A549 (cell line): ENCODE measurements around the gene POLR2I. TPM values are rescaled to one million over a fixed set of nuclear protein-coding genes. Genes with fewer than 3 reads are reported as not detected.

Source experiments
- ATAC-seq, 2 experiments: fragments of 200-7000 bp in 1 of 2; fragments of >200 bp in 1 of 2; cut with Nextera tagmentation in 1 of 2; cut with Tn5 transposase in 1 of 2; 3 replicates each; pipeline versions ENCODE4 v1.8.0 to v1.9.1; 2018 to 2020; ENCODE audit warnings: mild to moderate bottlenecking in 1 of 2, moderate library complexity in 1 of 2
- CTCF ChIA-PET: fragments of 300-600 bp; sonication (Branson Sonifier 250); formaldehyde crosslinking; extraction: SDS; loops from one replicate; lab custom pipeline; 2021; ENCODE audit warnings: antibody characterized with exemption, inconsistent platforms; lab: Yijun Ruan, JAX
- POLR2A ChIA-PET: fragments of 350-600 bp; formaldehyde crosslinking; extraction: SDS; loops from one replicate; lab custom pipeline; 2021; ENCODE audit warnings: antibody characterized with exemption, inconsistent platforms; lab: Yijun Ruan, JAX
- DNase-seq, 2 experiments: peaks; one replicate each; pipeline versions ENCODE4 v3.0.0 to v3.0.0-alpha.2; 2011 to 2016; ENCODE audit warnings: low read depth in 1 of 2, low spot score in 1 of 2
- FAIRE-seq: peaks from 2 replicates; lab custom pipeline; 2011; peaks lifted over from hg19 to GRCh38; lab: Jason Lieb, UNC
- H3K27ac ChIP-seq, 2 experiments: fragments of >200 bp; sonication (Bioruptor Twin); formaldehyde crosslinking; 3 replicates each; pipeline ENCODE4 v1.5.1; 2016 to 2017
- H3K4me1 ChIP-seq: fragments of >200 bp; sonication (Bioruptor Twin); formaldehyde crosslinking; 3 replicates; pipeline ENCODE4 v1.6.1; 2016
- H3K4me2 ChIP-seq: fragments of >200 bp; sonication (Bioruptor Twin); formaldehyde crosslinking; 3 replicates; pipeline ENCODE4 v1.6.1; 2016
- H3K4me3 ChIP-seq: fragments of >200 bp; sonication (Bioruptor Twin); formaldehyde crosslinking; 3 replicates; pipeline ENCODE4 v1.5.1; 2016
- H3K9me3 ChIP-seq: fragments of >200 bp; sonication (Bioruptor Twin); formaldehyde crosslinking; 3 replicates; pipeline ENCODE4 v1.6.1; 2016
- ATOH8 ChIP-seq: fragments of 250-450 bp; sonication (Bioruptor Pico); IDR thresholded peaks from 2 replicates; pipeline ENCODE4 v1.5.0; 2020; ENCODE audit warnings: low read depth, mild to moderate bottlenecking, moderate library complexity
- CBX8 ChIP-seq: fragments of 200-600 bp; sonication (generic); IDR thresholded peaks from 2 replicates; pipeline ENCODE4 v1.6.1; 2016
- CHD2 ChIP-seq: fragments of 150-350 bp; IDR thresholded peaks from 2 replicates; pipeline ENCODE4 v1.6.1; 2014; ENCODE audit warnings: low read length; ENCODE audit not compliant: partially characterized antibody
- CHD4 ChIP-seq: fragments of 200-600 bp; sonication (generic); IDR thresholded peaks from 2 replicates; pipeline ENCODE4 v1.6.1; 2016; ENCODE audit warnings: antibody characterized with exemption, mild to moderate bottlenecking, borderline replicate concordance
- EHF ChIP-seq: fragments of 250-450 bp; sonication (Bioruptor Pico); IDR thresholded peaks from 2 replicates; pipeline ENCODE4 v1.5.0; 2020; ENCODE audit warnings: mild to moderate bottlenecking
- FOSB ChIP-seq: fragments of 250-450 bp; sonication (Bioruptor Pico); IDR thresholded peaks from 2 replicates; pipeline ENCODE4 v1.5.0; 2020; ENCODE audit warnings: mild to moderate bottlenecking, moderate library complexity
- FOSL2 ChIP-seq, 2 experiments: fragments of 450-650 bp in 1 of 2; fragments of >200 bp in 1 of 2; sonication (Bioruptor Twin) in 1 of 2; formaldehyde crosslinking; IDR thresholded peaks; 2 replicates each; pipeline versions ENCODE4 v1.5.0 to v1.6.1; 2016 to 2020; ENCODE audit warnings: mild to moderate bottlenecking in 1 of 2, moderate library complexity in 1 of 2
- HES2 ChIP-seq: fragments of >200 bp; sonication (Bioruptor Twin); formaldehyde crosslinking; IDR thresholded peaks from 2 replicates; pipeline ENCODE4 v1.6.1; 2016
- HEYL ChIP-seq: fragments of 250-450 bp; sonication (Bioruptor Pico); IDR thresholded peaks from 2 replicates; pipeline ENCODE4 v1.8.0; 2021; ENCODE audit warnings: mild to moderate bottlenecking, moderate library complexity
- HMGXB4 ChIP-seq: fragments of 250-450 bp; sonication (Bioruptor Pico); IDR thresholded peaks from 2 replicates; pipeline ENCODE4 v1.5.0; 2021; ENCODE audit warnings: mild to moderate bottlenecking, moderate library complexity, borderline replicate concordance
- HOXA7 ChIP-seq: fragments of 250-450 bp; sonication (Bioruptor Pico); IDR thresholded peaks from 2 replicates; pipeline ENCODE4 v1.5.0; 2020; ENCODE audit warnings: mild to moderate bottlenecking, moderate library complexity
- HOXB13 ChIP-seq: fragments of 250-450 bp; sonication (Bioruptor Pico); IDR thresholded peaks from 2 replicates; pipeline ENCODE4 v1.5.0; 2020; ENCODE audit warnings: low read depth, mild to moderate bottlenecking, moderate library complexity
- HOXB5 ChIP-seq: fragments of 250-450 bp; sonication (Bioruptor Pico); IDR thresholded peaks from 2 replicates; pipeline ENCODE4 v1.5.0; 2020; ENCODE audit warnings: mild to moderate bottlenecking, moderate library complexity
- MYC ChIP-seq: IDR thresholded peaks from 2 replicates; pipeline ENCODE4 v1.6.1; 2012; ENCODE audit warnings: mild to moderate bottlenecking, inconsistent platforms, low read length, improper control_type of control experiment, borderline replicate concordance
- NR3C1 ChIP-seq: fragments of >200 bp; sonication (Bioruptor Twin); formaldehyde crosslinking; IDR thresholded peaks from 3 replicates; pipeline ENCODE4 v1.6.1; 2017
- PBX3 ChIP-seq: IDR thresholded peaks from 2 replicates; pipeline ENCODE4 v1.6.1; 2012
- RCOR1 ChIP-seq: fragments of 150-350 bp; IDR thresholded peaks from 2 replicates; pipeline ENCODE4 v1.6.1; 2014; ENCODE audit warnings: antibody characterized with exemption, low read length, low read depth
- SMC3 ChIP-seq: fragments of >200 bp; sonication (Bioruptor Twin); formaldehyde crosslinking; IDR thresholded peaks from 3 replicates; pipeline ENCODE4 v1.6.1; 2018; ENCODE audit warnings: inconsistent platforms
- TFCP2L1 ChIP-seq: fragments of 250-450 bp; sonication (Bioruptor Pico); IDR thresholded peaks from 2 replicates; pipeline ENCODE4 v1.5.0; 2021; ENCODE audit warnings: mild to moderate bottlenecking
- TP53 ChIP-seq: fragments of 250-450 bp; sonication (Bioruptor Pico); IDR thresholded peaks from 2 replicates; pipeline ENCODE4 v1.5.0; 2021; ENCODE audit warnings: mild to moderate bottlenecking, moderate library complexity
- USF2 ChIP-seq: fragments of 450-650 bp; IDR thresholded peaks from 2 replicates; pipeline ENCODE4 v1.6.1; 2014; ENCODE audit warnings: antibody characterized with exemption
- ZNF302 ChIP-seq: fragments of 250-450 bp; sonication (Bioruptor Pico); IDR thresholded peaks from 2 replicates; pipeline ENCODE4 v1.9.0; 2021; ENCODE audit warnings: inconsistent platforms, mild to moderate bottlenecking, moderate library complexity
- ZSCAN20 ChIP-seq: fragments of 250-450 bp; sonication (Bioruptor Pico); IDR thresholded peaks from 2 replicates; pipeline ENCODE4 v1.8.0; 2022; ENCODE audit warnings: mild to moderate bottlenecking, moderate library complexity
- WGBS: methylation state at CpG from one replicate; pipeline ENCODE4 v1.1.6; 2017; ENCODE audit errors: missing lambda C conversion rate; 5-methylcytosine and 5-hydroxymethylcytosine counted together
- polyA plus RNA-seq, 4 experiments: library from polyadenylated mRNA; depleted of rRNA in 3 of 4; stranded (reverse); fragments of >200 nt; fragmentation: RNase III in 1 of 4; extraction: RNeasy Plus Mini Kit Qiagen cat#74134 plus additional on column Dnase treatment in 1 of 4; gene quantifications; 2 replicates in 3 of 4; 3 replicates in 1 of 4; pipeline ENCODE4 v1.2.3, GENCODE V29; 2011 to 2017

The POLR2I gene
- polyA plus RNA-seq, 2 of the 4 experiments (the other 2 are of a cell fraction), result 123 to 277 TPM

GRCh38 chr19:36113894-36114720 lies 568 bp downstream of the POLR2I start:
- FAIRE-seq, result no peak
- H3K4me3 ChIP-seq, result peak overlapping the region; percentile 75
- peak overlapping the region; percentile 86 for H3K4me2 ChIP-seq
- peaks cover 25% of the 10 kb centered on the region for H3K4me1 ChIP-seq
- ATAC-seq, result peak; percentile 7 to 13; a peak in 5 of 6 replicates
- ChIA-PET POLR2A (interaction anchor here (0.5 to 3.4 kb wide), 16 partner anchors 10 to 244 kb away, joined by 4 to 65 read pairs (median 14); partner anchors contain the start of genes ALKBH6, CAPNS1, THAP8 and WDR62), CTCF (interaction anchor here (0.6 to 6.5 kb wide), 9 partner anchors 12 to 183 kb away, joined by 3 to 82 read pairs (median 4); partner anchors contain the start of gene THAP8)
- 18% methylated on average over 48 of the region's 48 CpGs for WGBS
- DNase-seq, result peak; percentile 63 to 67
- no peaks in the 10 kb centered on the region for H3K9me3 ChIP-seq
- TF ChIP-seq ATOH8 (CRISPR knock-in tag) (no peak), TFCP2L1 (CRISPR knock-in tag) (0 out of 2 replicates have a peak, but pooled peaks have one; percentile 31)
- H3K27ac ChIP-seq, result peak overlapping the region; percentile 89 to 91

GRCh38 chr19:36113425-36113824 lies 1.2 kb downstream of the POLR2I start:
- peaks cover 25% of the 10 kb centered on the region for H3K4me1 ChIP-seq
- H3K4me3 ChIP-seq, result peak overlapping the region; percentile 75
- FAIRE-seq (no peak), ATAC-seq (no peak)
- CTCF ChIA-PET, result interaction anchor here (0.6 to 6.3 kb wide), 7 partner anchors 11 to 182 kb away, joined by 3 to 44 read pairs (median 4); partner anchors contain the start of gene THAP8
- H3K27ac ChIP-seq, result peak overlapping the region in 1 of 2 experiments; percentile 91; a peak in 3 of 6 replicates
- POLR2A ChIA-PET, result interaction anchor here (0.5 kb wide), 1 partner anchor 72 kb away, joined by 4 read pairs; no protein-coding TSS in a partner anchor
- WGBS, result 96% methylated on average over 34 of the region's 34 CpGs
- H3K4me2 ChIP-seq, result peak overlapping the region; percentile 86
- TF ChIP-seq RCOR1, result no peak
- TF ChIP-seq, all 56 proteins: peak for 0
- H3K9me3 ChIP-seq, result no peaks in the 10 kb centered on the region
- DNase-seq, result no peak

- ChIA-PET POLR2A (no interaction called here), CTCF (interaction anchor here (1.3 to 6.3 kb wide), 4 partner anchors 10 to 182 kb away, joined by 3 to 44 read pairs (median 18); partner anchors contain the start of gene THAP8)
- FAIRE-seq (no peak), ATAC-seq (no peak), DNase-seq (no peak)
- no peak overlapping the region for H3K4me3 ChIP-seq
- 96% methylated on average over 10 of the region's 10 CpGs for WGBS
- peaks cover 25% of the 10 kb centered on the region for H3K4me1 ChIP-seq
- TF ChIP-seq USF2, result no peak
- no peak for TF ChIP-seq CHD2
- no peak for TF ChIP-seq FOSB (CRISPR knock-in tag)
- no peak for TF ChIP-seq HMGXB4
- TF ChIP-seq TP53 (CRISPR knock-in tag), result no peak
- no peak for TF ChIP-seq HOXA7 (CRISPR knock-in tag)
- no peak for TF ChIP-seq FOSL2 (IDR thresholded peaks at IDR 0.05)
- TF ChIP-seq FOSL2 (CRISPR knock-in tag; IDR thresholded peaks at IDR 0.05), result no peak
- no peak for TF ChIP-seq HOXB5 (CRISPR knock-in tag)
- no peak for TF ChIP-seq HOXB13 (CRISPR knock-in tag)
- no peak for TF ChIP-seq HES2
- TF ChIP-seq PBX3, result no peak
- no peak for TF ChIP-seq SMC3
- TF ChIP-seq NR3C1, result no peak
- TF ChIP-seq HEYL (CRISPR knock-in tag), result no peak
- no peak for TF ChIP-seq ZNF302 (CRISPR knock-in tag)
- no peak for TF ChIP-seq EHF (CRISPR knock-in tag)
- no peak for TF ChIP-seq CBX8
- TF ChIP-seq CHD4, result no peak
- no peak for TF ChIP-seq MYC
- no peak for TF ChIP-seq ZSCAN20
- H3K9me3 ChIP-seq, result no peaks in the 10 kb centered on the region
- no peak overlapping the region for H3K27ac ChIP-seq
- no peak overlapping the region for H3K4me2 ChIP-seq
These were observed 2.0 kb downstream of the POLR2I start for GRCh38 chr19:36112678-36113077.
